OCI-LY3 (cell line): ENCODE results near the gene ARHGAP18.

Source experiments
- EZH2phosphoT487 ChIP-seq: fragments of 200-600 bp; shearing (Covaris generic); IDR thresholded peaks from 2 replicates; pipeline ENCODE4 v1.6.1; 2018; ENCODE audit warnings: antibody characterized with exemption, mixed run types, low read depth
- TF ChIP-seq, protein P1 (sequence below): fragments of 200-600, 300-600 bp; sonication (generic); IDR thresholded peaks from 2 replicates; pipeline ENCODE4 v1.5.1; 2014; ENCODE audit warnings: antibody characterized with exemption, low read length, low read depth

- TF ChIP-seq, protein P1, sequence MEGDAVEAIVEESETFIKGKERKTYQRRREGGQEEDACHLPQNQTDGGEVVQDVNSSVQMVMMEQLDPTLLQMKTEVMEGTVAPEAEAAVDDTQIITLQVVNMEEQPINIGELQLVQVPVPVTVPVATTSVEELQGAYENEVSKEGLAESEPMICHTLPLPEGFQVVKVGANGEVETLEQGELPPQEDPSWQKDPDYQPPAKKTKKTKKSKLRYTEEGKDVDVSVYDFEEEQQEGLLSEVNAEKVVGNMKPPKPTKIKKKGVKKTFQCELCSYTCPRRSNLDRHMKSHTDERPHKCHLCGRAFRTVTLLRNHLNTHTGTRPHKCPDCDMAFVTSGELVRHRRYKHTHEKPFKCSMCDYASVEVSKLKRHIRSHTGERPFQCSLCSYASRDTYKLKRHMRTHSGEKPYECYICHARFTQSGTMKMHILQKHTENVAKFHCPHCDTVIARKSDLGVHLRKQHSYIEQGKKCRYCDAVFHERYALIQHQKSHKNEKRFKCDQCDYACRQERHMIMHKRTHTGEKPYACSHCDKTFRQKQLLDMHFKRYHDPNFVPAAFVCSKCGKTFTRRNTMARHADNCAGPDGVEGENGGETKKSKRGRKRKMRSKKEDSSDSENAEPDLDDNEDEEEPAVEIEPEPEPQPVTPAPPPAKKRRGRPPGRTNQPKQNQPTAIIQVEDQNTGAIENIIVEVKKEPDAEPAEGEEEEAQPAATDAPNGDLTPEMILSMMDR = no peak
- no peak for TF ChIP-seq EZH2phosphoT487
Observed at GRCh38 chr6:129593233-129593564, 116.8 kb downstream of the ARHGAP18 start.
